Stimulated activated CD8-positive, alpha-beta memory T cell treated with anti-CD3 and anti-CD28 coated beads, Interleukin-12 subunit alpha, Interleukin-12 subunit beta, amount 100 ng/mL, for 1 hour (primary cell): ENCODE measurements around the gene TCF20.

Experiments
- DNase-seq: peaks from one replicate; pipeline ENCODE4 v3.0.0-alpha.2; 2020; ENCODE audit warnings: low read depth

Gene TCF20

GRCh38 chr22:42300259-42301076 lies 30.0 kb upstream of the TCF20 start:
- DNase-seq, result no peak

- peak; percentile 35 for DNase-seq
Observed at GRCh38 chr22:42299586-42300258, 29.3 kb upstream of the TCF20 start.

- no peak for DNase-seq
Observed at GRCh38 chr22:42298746-42299145, 28.3 kb upstream of the TCF20 start.

- no peak for DNase-seq
Observed at GRCh38 chr22:42297778-42298177, 27.3 kb upstream of the TCF20 start.

GRCh38 chr22:42296883-42297282 lies 26.4 kb upstream of the TCF20 start:
- no peak for DNase-seq

- no peak for DNase-seq
Observed at GRCh38 chr22:42296381-42296853, 26.0 kb upstream of the TCF20 start.

GRCh38 chr22:42294034-42294985 lies 23.9 kb upstream of the TCF20 start:
- no peak for DNase-seq

- no peak for DNase-seq
Observed at GRCh38 chr22:42292732-42293520, 22.5 kb upstream of the TCF20 start.

GRCh38 chr22:42291287-42291686 lies 20.8 kb upstream of the TCF20 start:
- no peak for DNase-seq

GRCh38 chr22:42289671-42290541 lies 19.5 kb upstream of the TCF20 start:
- DNase-seq, result no peak

GRCh38 chr22:42288791-42289190 lies 18.3 kb upstream of the TCF20 start:
- DNase-seq, result no peak

GRCh38 chr22:42287174-42287890 lies 16.9 kb upstream of the TCF20 start:
- DNase-seq, result no peak

GRCh38 chr22:42286205-42286604 lies 15.8 kb upstream of the TCF20 start:
- no peak for DNase-seq

- no peak for DNase-seq
Observed at GRCh38 chr22:42285604-42286003, 15.2 kb upstream of the TCF20 start.

GRCh38 chr22:42284643-42285181 lies 14.3 kb upstream of the TCF20 start:
- no peak for DNase-seq

- no peak for DNase-seq
Observed at GRCh38 chr22:42284202-42284591, 13.7 kb upstream of the TCF20 start.

- no peak for DNase-seq
Observed at GRCh38 chr22:42283278-42284201, 13.1 kb upstream of the TCF20 start.

GRCh38 chr22:42282943-42283277 lies 12.5 kb upstream of the TCF20 start:
- DNase-seq, result no peak
